ENCODE results near the gene GSDME. TPM values are rescaled to one million over a fixed set of nuclear protein-coding genes. Genes with fewer than 3 reads are reported as not detected.

Gene GSDME
- total RNA-seq, 6 donors from 2014 or later, result 3.8 to 41.9 (median 7.5) TPM

GRCh38 chr7:24725554-24726241 is 31.6 kb downstream of the GSDME start:
- ATAC-seq (ENCODE audit: low FRiP score in 2 of 2), result peak in 1 of 2 donors; percentile 59
- H3K27ac ChIP-seq, result no peak overlapping the region
- H3K9me3 ChIP-seq, result no peaks in the 10 kb centered on the region
- H3K4me3 ChIP-seq, result no peak overlapping the region
- TF ChIP-seq CTCF (IDR thresholded peaks at IDR 0.05), result no peak
- TF ChIP-seq POLR2A (IDR thresholded peaks at IDR 0.05), result no peak
- no peak for TF ChIP-seq POLR2AphosphoS5 (IDR thresholded peaks at IDR 0.05)
- no peak for TF ChIP-seq EP300 (IDR thresholded peaks at IDR 0.05)
- peaks cover 0 to 3% (median 0%) of the 10 kb centered on the region in 4 donors for H3K4me1 ChIP-seq
- no peak for DNase-seq
- H3K27me3 ChIP-seq, result no peaks in the 10 kb centered on the region
- no peaks in the 10 kb centered on the region for H3K36me3 ChIP-seq
- 79% methylated on average over 14 of the region's 14 CpGs for WGBS, 2 donors

GRCh38 chr7:24724451-24725190 is 32.6 kb downstream of the GSDME start:
- WGBS, 2 donors, result 95% methylated on average over 13 of the region's 13 CpGs
- Histone ChIP-seq H3K27ac (no peak overlapping the region), H3K4me1 (peaks cover 0 to 3% (median 0%) of the 10 kb centered on the region in 4 donors), H3K36me3 (no peaks in the 10 kb centered on the region), H3K9me3 (no peaks in the 10 kb centered on the region), H3K4me3 (no peak overlapping the region), H3K27me3 (no peaks in the 10 kb centered on the region)
- no peak for DNase-seq
- no peak for ATAC-seq (ENCODE audit: low FRiP score in 2 of 2)
- TF ChIP-seq POLR2AphosphoS5 (IDR thresholded peaks at IDR 0.05), result no peak
- TF ChIP-seq POLR2A (IDR thresholded peaks at IDR 0.05), result no peak
- TF ChIP-seq EP300 (IDR thresholded peaks at IDR 0.05), result no peak

GRCh38 chr7:24723178-24723530 is 34.1 kb downstream of the GSDME start:
- TF ChIP-seq CTCF (IDR thresholded peaks at IDR 0.05) (no peak), EP300 (IDR thresholded peaks at IDR 0.05) (no peak), POLR2A (IDR thresholded peaks at IDR 0.05) (no peak), POLR2AphosphoS5 (IDR thresholded peaks at IDR 0.05) (no peak)
- H3K36me3 ChIP-seq, result no peaks in the 10 kb centered on the region
- H3K4me1 ChIP-seq, result no peaks in the 10 kb centered on the region
- no peaks in the 10 kb centered on the region for H3K9me3 ChIP-seq
- 74 to 76% methylated on average over 5 of the region's 5 CpGs for WGBS, 2 donors
- ATAC-seq (ENCODE audit: low FRiP score in 2 of 2) (no peak), DNase-seq (no peak)
- no peaks in the 10 kb centered on the region for H3K27me3 ChIP-seq
- H3K27ac ChIP-seq, result no peak overlapping the region
- H3K4me3 ChIP-seq, result no peak overlapping the region

GRCh38 chr7:24722386-24723177 is 34.7 kb downstream of the GSDME start:
- Histone ChIP-seq H3K36me3 (no peaks in the 10 kb centered on the region), H3K4me1 (no peaks in the 10 kb centered on the region), H3K4me3 (no peak overlapping the region), H3K9me3 (no peaks in the 10 kb centered on the region), H3K27ac (no peak overlapping the region), H3K27me3 (no peaks in the 10 kb centered on the region)
- ATAC-seq (ENCODE audit: low FRiP score in 2 of 2) (no peak), DNase-seq (no peak)
- 80 to 81% methylated on average over 14 to 19 of the region's 19 CpGs for WGBS, 2 donors
- TF ChIP-seq POLR2AphosphoS5 (IDR thresholded peaks at IDR 0.05) (no peak), POLR2A (IDR thresholded peaks at IDR 0.05) (no peak), CTCF (IDR thresholded peaks at IDR 0.05) (no peak), EP300 (IDR thresholded peaks at IDR 0.05) (no peak)

GRCh38 chr7:24721481-24722001 is 35.7 kb downstream of the GSDME start:
- Histone ChIP-seq H3K4me1 (no peaks in the 10 kb centered on the region), H3K36me3 (no peaks in the 10 kb centered on the region), H3K9me3 (no peaks in the 10 kb centered on the region), H3K4me3 (no peak overlapping the region), H3K27ac (no peak overlapping the region), H3K27me3 (no peaks in the 10 kb centered on the region)
- WGBS, 2 donors, result 64 to 68% methylated on average over 10 of the region's 10 CpGs
- ATAC-seq (ENCODE audit: low FRiP score in 2 of 2) (no peak), DNase-seq (no peak)
- TF ChIP-seq EP300 (IDR thresholded peaks at IDR 0.05), result no peak
- no peak for TF ChIP-seq POLR2AphosphoS5 (IDR thresholded peaks at IDR 0.05)
- TF ChIP-seq POLR2A (IDR thresholded peaks at IDR 0.05), result no peak
- TF ChIP-seq CTCF (IDR thresholded peaks at IDR 0.05), result no peak

All from upper lobe of left lung (tissue), 6 donors.